ENCODE data around the gene TPSD1. TPM values are rescaled to one million over a fixed set of nuclear protein-coding genes. Genes with fewer than 3 reads are reported as not detected.

Gene TPSD1
- total RNA-seq, 1 experiment from 2014 or later = not detected

GRCh38 chr16:1257561-1258224, 1.8 kb downstream of the TPSD1 start:
- WGBS (ENCODE audit: extremely low coverage, insufficient read length, low lambda C conversion rate) = no CpG with 5 or more reads among the region's 34 CpGs
- no peak overlapping the region for H2BK12ac ChIP-seq (ENCODE audit: insufficient read length, low read depth, low read length)
- no peak overlapping the region for H3K23ac ChIP-seq (ENCODE audit: insufficient read length, low read depth, low read length)
- no peak overlapping the region for H3K14ac ChIP-seq (ENCODE audit: insufficient read depth, low read length)
- no peaks in the 10 kb centered on the region for H3K79me2 ChIP-seq (ENCODE audit: insufficient read depth, low read length)
- no peak overlapping the region for H3K18ac ChIP-seq (ENCODE audit: insufficient read length, low read depth, low read length)
- Mint-ChIP-seq H3K36me3 (ENCODE audit: insufficient read depth in 1 of 3, low read depth in 3 of 3) (no peaks in the 10 kb centered on the region), H3K27ac (no peak overlapping the region), H3K27me3 (ENCODE audit: low read depth) (peaks cover 35% of the 10 kb centered on the region), H3K4me3 (no peak overlapping the region), H3K9me3 (no peaks in the 10 kb centered on the region), H3K4me1 (peaks cover 0 to 11% of the 10 kb centered on the region in 2 experiments; a peak in 3 of 4 replicates)
- no peaks in the 10 kb centered on the region for H3K4me1 ChIP-seq (ENCODE audit: insufficient read depth, low read length)
- H3K27me3 ChIP-seq (ENCODE audit: insufficient read depth, low read length) = no peaks in the 10 kb centered on the region
- no peak overlapping the region for H3K56ac ChIP-seq (ENCODE audit: insufficient read length, low read depth, low read length)
- TF ChIP-seq CTCF (conservative IDR thresholded peaks at IDR 0.05) = no peak
- H3T11ph ChIP-seq (ENCODE audit: low read length) = no peak overlapping the region
- no peak overlapping the region for H2AK5ac ChIP-seq (ENCODE audit: insufficient read length, low read length)
- H3K9ac ChIP-seq (ENCODE audit: extremely low read depth, insufficient read length, low read length) = no peak overlapping the region
- H2BK5ac ChIP-seq (ENCODE audit: insufficient read length, low read length) = no peak overlapping the region
- H3K79me1 ChIP-seq (ENCODE audit: insufficient read depth, low read depth, low read length, poor library complexity, severe bottlenecking) = no peaks in the 10 kb centered on the region
- H2BK15ac ChIP-seq (ENCODE audit: low read depth, low read length) = no peak overlapping the region
- no peak overlapping the region for H3K4me2 ChIP-seq (ENCODE audit: insufficient read depth, insufficient read length, low read length)
- H3K27ac ChIP-seq (ENCODE audit: insufficient read length, low read depth, low read length) = no peak overlapping the region
- H3K4ac ChIP-seq (ENCODE audit: low read depth, low read length) = no peak overlapping the region
- H2BK20ac ChIP-seq (ENCODE audit: low read depth, low read length, poor library complexity, severe bottlenecking) = no peak overlapping the region
- H4K8ac ChIP-seq (replicated peaks; ENCODE audit: insufficient read length, low read depth, low read length) = no peak overlapping the region
- no peak overlapping the region for H4K91ac ChIP-seq (ENCODE audit: insufficient read length, low read depth, low read length)
- no peak overlapping the region for H2AFZ ChIP-seq (ENCODE audit: low read length)
- no peak overlapping the region for H4K5ac ChIP-seq (ENCODE audit: insufficient read length, low read depth, low read length)
- H2BK120ac ChIP-seq (ENCODE audit: low read depth, low read length, poor library complexity, severe bottlenecking) = no peak overlapping the region
- no peaks in the 10 kb centered on the region for H3K23me2 ChIP-seq (ENCODE audit: insufficient read length, low read depth, low read length, poor library complexity, severe bottlenecking)
- no peaks in the 10 kb centered on the region for H3K9me3 ChIP-seq (ENCODE audit: control insufficient read depth, low read depth, low read length)
- no peaks in the 10 kb centered on the region for H4K20me1 ChIP-seq (ENCODE audit: control insufficient read depth, insufficient read depth, insufficient read length)
- no peak for DNase-seq
